Fibroblast of peridontal ligament (primary cell): ENCODE measurements around the gene TMEM53.

Experiments used
- DNase-seq: peaks from one replicate; pipeline ENCODE4 v3.0.0-alpha.2; 2010; ENCODE audit errors: extremely low read depth

The TMEM53 gene

GRCh38 chr1:44698138-44698537, 23.9 kb upstream of the TMEM53 start:
- DNase-seq: no peak

GRCh38 chr1:44696789-44697345, 22.6 kb upstream of the TMEM53 start:
- no peak for DNase-seq

- no peak for DNase-seq
Observed at GRCh38 chr1:44696101-44696500, 21.8 kb upstream of the TMEM53 start.

- DNase-seq: no peak
Observed at GRCh38 chr1:44695671-44696070, 21.4 kb upstream of the TMEM53 start.

- no peak for DNase-seq
Observed at GRCh38 chr1:44694863-44695478, 20.7 kb upstream of the TMEM53 start.

GRCh38 chr1:44693900-44694299, 19.6 kb upstream of the TMEM53 start:
- no peak for DNase-seq

GRCh38 chr1:44693159-44693558, 18.9 kb upstream of the TMEM53 start:
- no peak for DNase-seq

GRCh38 chr1:44689447-44689765, 15.1 kb upstream of the TMEM53 start:
- DNase-seq: no peak

GRCh38 chr1:44688760-44689446, 14.6 kb upstream of the TMEM53 start:
- DNase-seq: no peak

GRCh38 chr1:44685881-44686280, 11.6 kb upstream of the TMEM53 start:
- no peak for DNase-seq

- no peak for DNase-seq
Observed at GRCh38 chr1:44685218-44685617, 10.9 kb upstream of the TMEM53 start.

GRCh38 chr1:44684525-44684924, 10.2 kb upstream of the TMEM53 start:
- no peak for DNase-seq

- no peak for DNase-seq
Observed at GRCh38 chr1:44682883-44683265, 8.6 kb upstream of the TMEM53 start.

- no peak for DNase-seq
Observed at GRCh38 chr1:44681905-44682882, 7.9 kb upstream of the TMEM53 start.

GRCh38 chr1:44679468-44679867, 5.2 kb upstream of the TMEM53 start:
- no peak for DNase-seq

- no peak for DNase-seq
Observed at GRCh38 chr1:44678626-44679025, 4.3 kb upstream of the TMEM53 start.

GRCh38 chr1:44678120-44678519, 3.8 kb upstream of the TMEM53 start:
- DNase-seq: no peak

GRCh38 chr1:44677201-44677766, 3.0 kb upstream of the TMEM53 start:
- peak; percentile 41 for DNase-seq

GRCh38 chr1:44676484-44677200, 2.4 kb upstream of the TMEM53 start:
- peak; percentile 78 for DNase-seq

GRCh38 chr1:44675186-44675585, 905 bp upstream of the TMEM53 start:
- no peak for DNase-seq

- no peak for DNase-seq
Observed at GRCh38 chr1:44673675-44674112, 587 bp downstream of the TMEM53 start.
